ENCODE results near the gene GASK1B. TPM values are rescaled to one million over a fixed set of nuclear protein-coding genes. Genes with fewer than 3 reads are reported as not detected.

GASK1B gene
- total and polyA plus RNA-seq, 2 of the 4 experiments (the other 2 are of a cell fraction), result 4.1 to 5.4 TPM

- Histone ChIP-seq H3K4me3 (ENCODE audit: insufficient read depth, low read depth, low read length) (peak overlapping the region; percentile 37), H3K27me3 (ENCODE audit: control insufficient read depth, insufficient read depth, low read length) (no peaks in the 10 kb centered on the region), H2BK5ac (ENCODE audit: low read depth, low read length, poor library complexity, severe bottlenecking) (no peak overlapping the region), H3K9me3 (ENCODE audit: control insufficient read depth, insufficient read depth, low read length) (no peaks in the 10 kb centered on the region), H3K9ac (ENCODE audit: low read depth, low read length) (peak overlapping the region; percentile 13; the same call in 1 of the 2 replicates), H2BK20ac (ENCODE audit: low read depth, low read length) (peak overlapping the region; percentile 26; the same call in 1 of the 2 replicates), H3K23ac (ENCODE audit: low read depth, low read length) (no peak overlapping the region), H4K8ac (ENCODE audit: low read depth in 2 of 2, low read length in 2 of 2) (no peak overlapping the region), H3K56ac (ENCODE audit: extremely low read depth, insufficient read depth, low read length) (no peak overlapping the region), H2AFZ (replicated peaks; ENCODE audit: low read length, poor library complexity) (no peak overlapping the region), H3K79me1 (ENCODE audit: low read depth in 1 of 2, low read length in 2 of 2) (no peaks in the 10 kb centered on the region), H3K9me1 (ENCODE audit: insufficient read depth, low read length) (no peaks in the 10 kb centered on the region), H3K4ac (ENCODE audit: low read depth, low read length) (no peak overlapping the region), H4K5ac (ENCODE audit: low read depth, low read length) (peak overlapping the region; percentile 31; the same call in 1 of the 2 replicates), H4K91ac (ENCODE audit: insufficient read depth, low read depth, low read length) (peak overlapping the region; percentile 22; the same call in 1 of the 2 replicates), H3K36me3 (ENCODE audit: control insufficient read depth, insufficient read depth, low read length) (peaks cover 7% of the 10 kb centered on the region; the same call in 1 of the 2 replicates), H2AK9ac (replicated peaks; ENCODE audit: low read depth, low read length, poor library complexity) (no peak overlapping the region), H3K14ac (replicated peaks; ENCODE audit: low read depth, low read length) (peak overlapping the region; percentile 38), H3K18ac (ENCODE audit: low read depth, low read length) (peak overlapping the region; percentile 55), H3K4me2 (ENCODE audit: low read depth, low read length) (peak overlapping the region; percentile 95), H3K27ac (ENCODE audit: insufficient read depth, low read length) (peak overlapping the region; percentile 15; the same call in 1 of the 2 replicates), H2BK15ac (ENCODE audit: low read depth, low read length) (no peak overlapping the region; the same call in 2 of the 3 replicates), H2BK120ac (ENCODE audit: low read depth, low read length) (no peak overlapping the region), H4K20me1 (ENCODE audit: insufficient read depth, low read length) (no peaks in the 10 kb centered on the region), H2AK5ac (ENCODE audit: low read depth, low read length) (no peak overlapping the region), H3K4me1 (ENCODE audit: control insufficient read depth, insufficient read depth, low read length) (peaks cover 14% of the 10 kb centered on the region)
- intact Hi-C loops (cut with micrococcal nuclease), result loop anchor here (5.0 kb wide), 2 partner anchors 87 to 948 kb away; partner anchors contain the start of gene GRIA2
- dilution Hi-C loops (cut with HindIII; ENCODE audit: low sequenced_read_pairs, unreplicated experiment), result no loop called here
- POLR2A ChIA-PET (ENCODE audit: unreplicated experiment), result no interaction called here
- 100% methylated on average over 1 of the region's 18 CpGs; no CpG with 5 or more reads in 1 of the 2 experiments for WGBS, 2 experiments (ENCODE audit: extremely low coverage in 2 of 2, insufficient read length in 1 of 2)
- peak; percentile 21 for DNase-seq
- ATAC-seq (ENCODE audit: low read depth), result peak; percentile 27; the same call in 1 of the 2 replicates
- TF ChIP-seq RAD21 (IDR thresholded peaks at IDR 0.05; ENCODE audit: low read length) (no peak), NFE2L2 (IDR thresholded peaks at IDR 0.05; ENCODE audit: low read depth, low read length) (no peak), MAZ (IDR thresholded peaks at IDR 0.05; ENCODE audit: borderline replicate concordance, low read depth, low read length) (no peak), CTCF (conservative IDR thresholded peaks at IDR 0.05; ENCODE audit: low read depth, low read length) (no peak), SMC3 (IDR thresholded peaks at IDR 0.05; ENCODE audit: low read depth, low read length) (no peak), RFX5 (IDR thresholded peaks at IDR 0.05; ENCODE audit: low read depth, low read length) (no peak), MXI1 (IDR thresholded peaks at IDR 0.05; ENCODE audit: borderline replicate concordance, low read depth, low read length) (no peak; the same call in 1 of the 2 replicates), USF2 (IDR thresholded peaks at IDR 0.05; ENCODE audit: low read depth, low read length) (no peak), CEBPB (IDR thresholded peaks at IDR 0.05; ENCODE audit: low read depth, low read length) (no peak)
- no TSS peak for BruUV-seq (replicated peaks)
- CTCF ChIA-PET, result no interaction called here
- in situ Hi-C loops (cut with MboI; ENCODE audit: low sequenced_read_pairs), result loop anchor here (5.0 kb wide), 1 partner anchor 178 kb away; no protein-coding TSS in a partner anchor
Measured at GRCh38 chr4:158169931-158170690, 2.7 kb downstream of the GASK1B start.
